Measurements from ENCODE around the gene GREM1. TPM values are rescaled to one million over a fixed set of nuclear protein-coding genes. Genes with fewer than 3 reads are reported as not detected.

GREM1 gene
- total and polyA plus RNA-seq, 9 of the 15 experiments (the other 6 are each of a cell fraction or from before 2014, with no cell fraction given) = 0.01 to 0.20 (median 0.06) TPM; not detected in 6

GRCh38 chr15:32765236-32765635 lies 47.4 kb downstream of the GREM1 start:
- Histone ChIP-seq H2AFZ (ENCODE audit: low read depth, low read length) (no peak overlapping the region), H3K4me2 (ENCODE audit: insufficient read depth, low read length) (no peak overlapping the region), H3K27ac (ENCODE audit: extremely low read depth, low read depth, low read length) (no peak overlapping the region), H3K9ac (ENCODE audit: insufficient read depth in 1 of 2, low read depth in 2 of 2, low read length in 2 of 2) (no peak overlapping the region), H4K20me1 (replicated peaks; ENCODE audit: control insufficient read depth, insufficient read depth, low read length) (no peaks in the 10 kb centered on the region), H3K36me3 (ENCODE audit: control insufficient read depth, insufficient read depth, low read length) (no peaks in the 10 kb centered on the region), H3K9me3 (replicated peaks; ENCODE audit: control insufficient read depth, insufficient read depth, low read depth, low read length) (no peaks in the 10 kb centered on the region), H3K4me3 (no peak overlapping the region), H3K27me3 (ENCODE audit: control insufficient read depth in 2 of 2, insufficient read depth in 2 of 2, low read length in 2 of 2) (peaks cover 0 to 4% of the 10 kb centered on the region in 2 experiments; a peak in 2 of 5 replicates), H3K79me2 (ENCODE audit: control insufficient read depth, insufficient read depth, low read length) (no peaks in the 10 kb centered on the region), H3K4me1 (replicated peaks in 1 of 2; ENCODE audit: control insufficient read depth in 2 of 2, insufficient read depth in 2 of 2, low read length in 2 of 2) (no peaks in the 10 kb centered on the region), H3K9me1 (ENCODE audit: control insufficient read depth, insufficient read depth, low read length) (no peaks in the 10 kb centered on the region)
- TF ChIP-seq BRD9 (IDR thresholded peaks at IDR 0.05; ENCODE audit: low read depth, partially characterized antibody) = no peak
- TF ChIP-seq RBFOX2 (IDR thresholded peaks at IDR 0.05; ENCODE audit: low read depth, low read length) = no peak
- no peak for TF ChIP-seq TAL1 (IDR thresholded peaks at IDR 0.05)
- TF ChIP-seq ZNF165 (CRISPR knock-in tag; IDR thresholded peaks at IDR 0.05; ENCODE audit: borderline replicate concordance) = no peak
- no peak for TF ChIP-seq SRSF9 (IDR thresholded peaks at IDR 0.05; ENCODE audit: borderline replicate concordance, low read depth, low read length)
- WGBS (ENCODE audit: insufficient coverage, low coverage, missing lambda C conversion rate) = 0% methylated on average over 4 of the region's 4 CpGs
- in situ Hi-C loops (cut with MboI) = no loop called here
- ChIA-PET POLR2A (no interaction called here), CTCF (ENCODE audit: low intra/inter-chr PET ratio) (no interaction called here)
- intact Hi-C loops (cut with micrococcal nuclease) = no loop called here
- DNase-seq (ENCODE audit: extremely low read depth in 1 of 4, low spot score in 3 of 4) (no peak), FAIRE-seq (no peak), ATAC-seq (no peak)
- no TSS peak for BruUV-seq (replicated peaks)

GRCh38 chr15:32766101-32766500 lies 48.3 kb downstream of the GREM1 start:
- Histone ChIP-seq H3K27me3 (ENCODE audit: control insufficient read depth in 2 of 2, insufficient read depth in 2 of 2, low read length in 2 of 2) (peaks cover 0 to 4% of the 10 kb centered on the region in 2 experiments; a peak in 2 of 5 replicates), H3K9me3 (replicated peaks; ENCODE audit: control insufficient read depth, insufficient read depth, low read depth, low read length) (no peaks in the 10 kb centered on the region), H3K27ac (ENCODE audit: extremely low read depth, low read depth, low read length) (no peak overlapping the region), H3K4me1 (replicated peaks in 1 of 2; ENCODE audit: control insufficient read depth in 2 of 2, insufficient read depth in 2 of 2, low read length in 2 of 2) (no peaks in the 10 kb centered on the region), H4K20me1 (replicated peaks; ENCODE audit: control insufficient read depth, insufficient read depth, low read length) (no peaks in the 10 kb centered on the region), H3K36me3 (ENCODE audit: control insufficient read depth, insufficient read depth, low read length) (no peaks in the 10 kb centered on the region), H3K79me2 (ENCODE audit: control insufficient read depth, insufficient read depth, low read length) (no peaks in the 10 kb centered on the region), H3K4me3 (no peak overlapping the region), H3K9me1 (ENCODE audit: control insufficient read depth, insufficient read depth, low read length) (no peaks in the 10 kb centered on the region), H3K4me2 (ENCODE audit: insufficient read depth, low read length) (no peak overlapping the region), H3K9ac (ENCODE audit: insufficient read depth in 1 of 2, low read depth in 2 of 2, low read length in 2 of 2) (no peak overlapping the region), H2AFZ (ENCODE audit: low read depth, low read length) (no peak overlapping the region)
- intact Hi-C loops (cut with micrococcal nuclease) (no loop called here), in situ Hi-C loops (cut with MboI) (no loop called here)
- TF ChIP-seq HDAC1 (IDR thresholded peaks at IDR 0.05) = no peak
- TF ChIP-seq PATZ1 (CRISPR knock-in tag; IDR thresholded peaks at IDR 0.05; ENCODE audit: borderline replicate concordance) = no peak
- TF ChIP-seq ZNF140 (CRISPR knock-in tag; IDR thresholded peaks at IDR 0.05) = no peak
- TF ChIP-seq BACH1 (tag; IDR thresholded peaks at IDR 0.05) = no peak
- no peak for TF ChIP-seq SRSF9 (IDR thresholded peaks at IDR 0.05; ENCODE audit: borderline replicate concordance, low read depth, low read length)
- TF ChIP-seq STAT5A (IDR thresholded peaks at IDR 0.05; ENCODE audit: borderline replicate concordance, low read length) = no peak
- ATAC-seq = no peak
- ChIA-PET CTCF (ENCODE audit: low intra/inter-chr PET ratio) (no interaction called here), POLR2A (interaction anchor here (0.5 kb wide), 1 partner anchor 101 kb away, joined by 3 read pairs; no protein-coding TSS in a partner anchor)
- DNase-seq (ENCODE audit: extremely low read depth in 1 of 4, low spot score in 3 of 4) = no peak
- no TSS peak for BruUV-seq (replicated peaks)
- WGBS (ENCODE audit: insufficient coverage, low coverage, missing lambda C conversion rate) = 4% methylated on average over 3 of the region's 3 CpGs
- FAIRE-seq = no peak

Data from K562 (cell line).